Measurements from ENCODE around the gene ADCY4.
"Not testable (repeated sequence)": the region's sequence is repeated elsewhere in the genome, so short reads cannot be mapped to it uniquely, and the experiment has no call there.

The ADCY4 gene

DNA sequence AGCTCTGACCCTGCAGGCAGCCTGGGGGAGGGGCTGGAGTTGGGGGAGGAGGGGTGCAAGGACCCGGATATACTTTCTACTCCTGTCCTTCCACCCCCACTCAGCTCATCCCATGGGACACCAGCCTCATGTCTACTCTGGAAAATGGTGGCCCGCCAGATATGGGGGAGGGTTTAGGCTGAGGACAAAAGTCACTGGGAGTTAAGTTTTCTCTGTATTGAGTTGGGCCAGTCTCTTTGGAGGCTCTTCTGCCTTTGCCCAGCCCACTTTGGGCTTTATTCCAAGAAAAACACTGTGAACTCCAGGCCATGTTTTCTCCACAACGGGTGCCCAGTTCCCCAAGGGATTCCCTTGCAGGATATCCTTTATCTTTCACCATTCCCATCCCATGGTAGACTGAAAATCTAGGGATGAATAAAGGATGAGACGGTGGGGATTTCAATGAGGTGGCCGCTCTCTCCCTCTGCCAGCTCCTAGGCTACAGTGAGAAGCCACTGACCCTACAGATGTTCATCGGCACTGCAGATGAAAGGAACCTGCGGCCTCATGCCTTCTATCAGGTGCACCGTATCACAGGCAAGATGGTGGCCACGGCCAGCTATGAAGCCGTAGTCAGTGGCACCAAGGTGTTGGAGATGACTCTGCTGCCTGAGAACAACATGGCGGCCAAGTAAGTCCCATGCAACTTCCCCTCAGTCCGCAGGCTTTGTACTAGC is 38.0 kb upstream of the ADCY4 start:
- H3K9me3 ChIP-seq (ENCODE audit: severe bottlenecking), result no peaks in the 10 kb centered on the region
- DNase-seq, result no peak
- peaks cover 6% of the 10 kb centered on the region for H3K36me3 ChIP-seq

DNA sequence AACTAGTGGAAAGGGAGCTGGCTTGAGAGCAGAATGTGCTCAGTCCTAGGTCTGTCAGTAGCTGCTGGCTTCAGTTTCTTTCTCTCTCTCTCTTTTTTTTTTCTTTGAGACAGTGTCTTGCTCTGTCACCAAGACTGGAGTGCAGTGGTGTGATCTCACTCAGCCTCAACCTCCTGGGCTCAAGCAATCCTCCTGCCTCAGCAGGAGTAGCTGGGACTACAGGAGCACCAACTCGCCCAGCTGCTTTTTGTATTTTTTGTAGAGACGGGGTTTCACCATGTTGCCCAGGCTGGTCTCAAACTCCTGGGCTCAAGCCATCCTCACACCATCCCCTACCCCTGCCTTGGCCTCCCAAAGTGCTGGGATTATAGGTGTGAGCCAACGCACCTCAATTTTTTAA is 36.7 kb upstream of the ADCY4 start:
- not testable (repeated sequence) for H3K36me3 ChIP-seq; H3K9me3 ChIP-seq (ENCODE audit: severe bottlenecking); H3K27ac ChIP-seq; DNase-seq; H3K4me3 ChIP-seq (ENCODE audit: low read depth, low read length); H3K27me3 ChIP-seq (ENCODE audit: insufficient read depth, low read depth, severe bottlenecking)

More for the DNA sequence above, 38.0 kb upstream of the ADCY4 start:
- Histone ChIP-seq H3K4me3 (ENCODE audit: low read depth, low read length) (no peak overlapping the region), H3K27me3 (ENCODE audit: insufficient read depth, low read depth, severe bottlenecking) (no peaks in the 10 kb centered on the region), H3K27ac (no peak overlapping the region)
- TF ChIP-seq, protein P1, sequence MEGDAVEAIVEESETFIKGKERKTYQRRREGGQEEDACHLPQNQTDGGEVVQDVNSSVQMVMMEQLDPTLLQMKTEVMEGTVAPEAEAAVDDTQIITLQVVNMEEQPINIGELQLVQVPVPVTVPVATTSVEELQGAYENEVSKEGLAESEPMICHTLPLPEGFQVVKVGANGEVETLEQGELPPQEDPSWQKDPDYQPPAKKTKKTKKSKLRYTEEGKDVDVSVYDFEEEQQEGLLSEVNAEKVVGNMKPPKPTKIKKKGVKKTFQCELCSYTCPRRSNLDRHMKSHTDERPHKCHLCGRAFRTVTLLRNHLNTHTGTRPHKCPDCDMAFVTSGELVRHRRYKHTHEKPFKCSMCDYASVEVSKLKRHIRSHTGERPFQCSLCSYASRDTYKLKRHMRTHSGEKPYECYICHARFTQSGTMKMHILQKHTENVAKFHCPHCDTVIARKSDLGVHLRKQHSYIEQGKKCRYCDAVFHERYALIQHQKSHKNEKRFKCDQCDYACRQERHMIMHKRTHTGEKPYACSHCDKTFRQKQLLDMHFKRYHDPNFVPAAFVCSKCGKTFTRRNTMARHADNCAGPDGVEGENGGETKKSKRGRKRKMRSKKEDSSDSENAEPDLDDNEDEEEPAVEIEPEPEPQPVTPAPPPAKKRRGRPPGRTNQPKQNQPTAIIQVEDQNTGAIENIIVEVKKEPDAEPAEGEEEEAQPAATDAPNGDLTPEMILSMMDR (IDR thresholded peaks at IDR 0.05; ENCODE audit: low read depth, low read length), result no peak

DNA sequence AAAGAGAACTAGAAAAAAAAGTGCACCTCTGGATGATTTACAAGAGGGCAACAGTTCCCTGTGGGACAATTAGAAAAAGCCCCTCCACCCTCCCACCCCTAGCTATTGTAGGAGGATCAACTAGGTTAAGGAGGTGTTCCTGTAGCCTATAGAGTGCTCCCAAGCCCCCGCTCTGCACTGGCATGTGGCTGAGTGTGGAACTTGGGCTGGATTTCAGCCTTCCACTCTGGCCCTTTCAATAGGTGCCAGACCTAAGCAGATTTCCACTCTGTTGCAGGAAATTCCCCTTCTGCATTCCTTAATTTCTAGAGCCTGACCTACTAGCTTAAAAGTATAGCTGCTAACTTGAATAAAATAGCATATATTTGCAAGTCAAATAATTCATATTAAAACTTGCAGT is 35.9 kb upstream of the ADCY4 start:
- H3K9me3 ChIP-seq (ENCODE audit: severe bottlenecking), result no peaks in the 10 kb centered on the region
- H3K27ac ChIP-seq, result no peak overlapping the region
- no peaks in the 10 kb centered on the region for H3K27me3 ChIP-seq (ENCODE audit: insufficient read depth, low read depth, severe bottlenecking)
- H3K4me3 ChIP-seq (ENCODE audit: low read depth, low read length), result no peak overlapping the region
- TF ChIP-seq, protein P1 (IDR thresholded peaks at IDR 0.05; ENCODE audit: low read depth, low read length), result no peak
- DNase-seq, result no peak
- peaks cover 6% of the 10 kb centered on the region for H3K36me3 ChIP-seq

DNA sequence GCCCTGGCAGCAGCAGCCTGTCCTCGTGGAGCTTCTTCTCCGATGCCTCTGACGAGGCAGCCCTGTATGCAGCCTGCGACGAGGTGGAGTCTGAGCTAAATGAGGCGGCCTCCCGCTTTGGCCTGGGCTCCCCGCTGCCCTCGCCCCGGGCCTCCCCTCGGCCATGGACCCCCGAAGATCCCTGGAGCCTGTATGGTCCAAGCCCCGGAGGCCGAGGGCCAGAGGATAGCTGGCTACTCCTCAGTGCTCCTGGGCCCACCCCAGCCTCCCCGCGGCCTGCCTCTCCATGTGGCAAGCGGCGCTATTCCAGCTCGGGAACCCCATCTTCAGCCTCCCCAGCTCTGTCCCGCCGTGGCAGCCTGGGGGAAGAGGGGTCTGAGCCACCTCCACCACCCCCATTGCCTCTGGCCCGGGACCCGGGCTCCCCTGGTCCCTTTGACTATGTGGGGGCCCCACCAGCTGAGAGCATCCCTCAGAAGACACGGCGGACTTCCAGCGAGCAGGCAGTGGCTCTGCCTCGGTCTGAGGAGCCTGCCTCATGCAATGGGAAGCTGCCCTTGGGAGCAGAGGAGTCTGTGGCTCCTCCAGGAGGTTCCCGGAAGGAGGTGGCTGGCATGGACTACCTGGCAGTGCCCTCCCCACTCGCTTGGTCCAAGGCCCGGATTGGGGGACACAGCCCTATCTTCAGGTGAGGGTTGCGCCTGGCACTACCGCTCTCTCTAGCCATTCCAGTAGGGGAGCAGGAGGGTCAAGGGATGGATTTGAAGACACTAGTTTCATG is 35.2 kb upstream of the ADCY4 start:
- no peak overlapping the region for H3K4me3 ChIP-seq (ENCODE audit: low read depth, low read length)
- no peaks in the 10 kb centered on the region for H3K9me3 ChIP-seq (ENCODE audit: severe bottlenecking)
- H3K27ac ChIP-seq, result peak overlapping the region; percentile 94
- H3K36me3 ChIP-seq, result peaks cover 6% of the 10 kb centered on the region
- no peak for DNase-seq
- TF ChIP-seq, protein P1 (IDR thresholded peaks at IDR 0.05; ENCODE audit: low read depth, low read length), result no peak
- no peaks in the 10 kb centered on the region for H3K27me3 ChIP-seq (ENCODE audit: insufficient read depth, low read depth, severe bottlenecking)

DNA sequence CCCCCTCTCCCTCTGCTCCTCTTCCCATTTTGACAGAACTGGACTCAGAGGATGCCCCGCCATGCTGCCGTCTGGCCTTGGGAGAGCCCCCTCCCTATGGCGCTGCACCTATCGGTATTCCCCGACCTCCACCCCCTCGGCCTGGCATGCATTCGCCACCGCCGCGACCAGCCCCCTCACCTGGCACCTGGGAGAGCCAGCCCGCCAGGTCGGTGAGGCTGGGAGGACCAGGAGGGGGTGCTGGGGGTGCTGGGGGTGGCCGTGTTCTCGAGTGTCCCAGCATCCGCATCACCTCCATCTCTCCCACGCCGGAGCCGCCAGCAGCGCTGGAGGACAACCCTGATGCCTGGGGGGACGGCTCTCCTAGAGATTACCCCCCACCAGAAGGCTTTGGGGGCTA is 34.6 kb upstream of the ADCY4 start:
- no peak for DNase-seq
- peak overlapping the region; percentile 94 for H3K27ac ChIP-seq
- H3K36me3 ChIP-seq, result peaks cover 6% of the 10 kb centered on the region
- no peak overlapping the region for H3K4me3 ChIP-seq (ENCODE audit: low read depth, low read length)
- no peaks in the 10 kb centered on the region for H3K9me3 ChIP-seq (ENCODE audit: severe bottlenecking)
- TF ChIP-seq, protein P1 (IDR thresholded peaks at IDR 0.05; ENCODE audit: low read depth, low read length), result no peak
- no peaks in the 10 kb centered on the region for H3K27me3 ChIP-seq (ENCODE audit: insufficient read depth, low read depth, severe bottlenecking)

DNA sequence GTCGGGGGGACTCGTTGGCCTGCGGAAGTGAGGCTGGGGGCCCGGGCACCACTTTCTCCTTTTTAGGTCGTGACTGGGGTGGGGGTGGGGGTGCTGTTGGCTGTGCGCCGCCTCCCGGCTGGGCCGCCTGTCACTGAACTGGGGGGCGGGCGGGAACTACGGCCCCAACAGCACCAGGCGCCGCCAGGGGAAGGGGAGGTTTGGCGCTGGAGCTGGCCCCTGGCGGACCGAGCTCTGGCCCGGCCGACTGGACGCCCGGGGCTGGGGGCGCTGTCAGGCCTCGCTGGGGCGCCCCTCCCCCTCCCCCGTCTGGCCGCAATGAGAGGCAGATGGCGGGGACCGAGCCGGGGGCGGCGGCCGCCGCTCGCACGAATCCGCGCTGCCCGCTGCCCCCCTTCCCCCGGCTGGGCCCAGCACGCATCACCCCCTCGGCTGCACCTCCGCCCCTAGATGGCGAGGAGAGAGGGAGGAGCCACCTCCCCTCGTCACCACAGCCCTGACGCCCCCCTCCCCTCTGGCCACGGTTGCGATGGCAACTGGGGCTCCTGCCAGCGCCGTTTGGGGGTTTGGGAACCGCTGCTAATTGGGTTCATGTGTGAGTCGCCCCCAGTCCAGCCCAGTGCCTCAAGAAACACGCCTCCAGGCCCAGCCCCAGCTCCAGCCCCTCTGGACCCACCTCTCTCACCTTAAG is 33.8 kb upstream of the ADCY4 start:
- H3K4me3 ChIP-seq (ENCODE audit: low read depth, low read length), result peak overlapping the region; percentile 80
- H3K27ac ChIP-seq, result peak overlapping the region; percentile 94
- DNase-seq, result peak; percentile 92
- H3K27me3 ChIP-seq (ENCODE audit: insufficient read depth, low read depth, severe bottlenecking), result no peaks in the 10 kb centered on the region
- H3K36me3 ChIP-seq, result peaks cover 6% of the 10 kb centered on the region
- H3K9me3 ChIP-seq (ENCODE audit: severe bottlenecking), result no peaks in the 10 kb centered on the region
- TF ChIP-seq, protein P1 (IDR thresholded peaks at IDR 0.05; ENCODE audit: low read depth, low read length), result 0 out of 2 replicates have a peak, but pooled peaks have one; percentile 14

All from WERI-Rb-1 (cell line).